ENCODE results near the gene NLGN3.

GRCh38 chrX:71178908-71179307 lies 34.3 kb downstream of the NLGN3 start:
- TF ChIP-seq CTCF (IDR thresholded peaks at IDR 0.05; ENCODE audit: low read depth, low read length) (peak; percentile 67), EZH2phosphoT487 (IDR thresholded peaks at IDR 0.05; ENCODE audit: low read depth) (no peak)
